B cell (primary cell): ENCODE measurements around the gene ACSL1. TPM values are rescaled to one million over a fixed set of nuclear protein-coding genes. Genes with fewer than 3 reads are reported as not detected.

Experiments used
- ATAC-seq: fragments of 200-7000 bp; cut with Tn5 transposase; one replicate; pipeline ENCODE4 v1.10.0; 2021; ENCODE audit warnings: low read depth, mild to moderate bottlenecking, moderate number of reproducible peaks, moderate library complexity
- CTCF ChIA-PET: fragments of 350-600 bp; sonication (Branson Sonifier 250); formaldehyde crosslinking; loops from one replicate; lab custom pipeline; 2021; ENCODE audit warnings: antibody characterized with exemption, inconsistent platforms; lab: Charles Lee
- POLR2A ChIA-PET: fragments of 350-600 bp; sonication (Branson Sonifier 250); formaldehyde crosslinking; loops from one replicate; lab custom pipeline; 2021; ENCODE audit warnings: antibody characterized with exemption; lab: Charles Lee
- DNase-seq: peaks from one replicate; pipeline ENCODE4 v3.0.0; 2013
- H2AFZ ChIP-seq: 2 replicates; pipeline ENCODE4 v1.6.1; 2012; ENCODE audit warnings: mild to moderate bottlenecking, low read depth, low read length; ENCODE audit not compliant: insufficient read depth, poor library complexity, severe bottlenecking
- H3K27ac ChIP-seq, 2 donors: 1 replicate in 1 of 2; 2 replicates in 1 of 2; pipeline ENCODE4 v1.5.1; 2012 to 2013; ENCODE audit warnings: low read length in 2 of 2, mild to moderate bottlenecking in 2 of 2, moderate library complexity in 1 of 2
- H3K27me3 ChIP-seq, 4 experiments: fragments of 200-600 bp in 1 of 4; sonication (generic) in 1 of 4; replicated peaks in 1 of 4; 1 replicate in 2 of 4; 2 replicates in 2 of 4; pipeline versions ENCODE4 v1.6.1 to v1.7.0; 2013 to 2016; ENCODE audit warnings: low read length in 3 of 4, mild to moderate bottlenecking in 2 of 4, mixed read lengths in 1 of 4, moderate library complexity in 1 of 4; ENCODE audit not compliant: insufficient read depth in 4 of 4, control insufficient read depth in 3 of 4; ENCODE audit errors: control extremely low read depth in 1 of 4
- H3K36me3 ChIP-seq, 2 experiments: replicated peaks in 1 of 2; 1 replicate in 1 of 2; 2 replicates in 1 of 2; pipeline versions ENCODE4 v1.6.1 to v1.7.1; 2013; ENCODE audit warnings: low read length in 1 of 2; ENCODE audit not compliant: insufficient read depth in 2 of 2, control insufficient read depth in 1 of 2; ENCODE audit errors: control extremely low read depth in 1 of 2, extremely low read depth in 1 of 2
- H3K4me1 ChIP-seq, 2 donors: fragments of 200-600 bp in 1 of 2; sonication (generic) in 1 of 2; 1 replicate in 1 of 2; 2 replicates in 1 of 2; pipeline versions ENCODE4 v1.5.1 to v1.6.1; 2013 to 2017; ENCODE audit warnings: low read length in 2 of 2; ENCODE audit not compliant: control insufficient read depth in 2 of 2, insufficient read depth in 2 of 2
- H3K4me2 ChIP-seq: replicated peaks from 2 replicates; pipeline ENCODE3; 2012; ENCODE audit warnings: mild to moderate bottlenecking, low read depth, low read length; ENCODE audit not compliant: poor library complexity, severe bottlenecking
- H3K4me3 ChIP-seq, 5 experiments: fragments of 200-600 bp in 1 of 5; sonication (generic) in 1 of 5; 1 replicate in 3 of 5; 2 replicates in 2 of 5; pipeline versions ENCODE4 v1.5.1 to v1.7.0; 2011 to 2016; ENCODE audit warnings: low read length in 4 of 5, mild to moderate bottlenecking in 4 of 5, low read depth in 2 of 5, control low read depth in 1 of 5, moderate library complexity in 1 of 5; ENCODE audit not compliant: insufficient read depth in 1 of 5; ENCODE audit errors: control extremely low read depth in 1 of 5, extremely low read depth in 1 of 5
- H3K79me2 ChIP-seq: fragments of 200-600 bp; sonication (generic); one replicate; pipeline ENCODE4 v1.6.0; 2016; ENCODE audit warnings: low read length; ENCODE audit not compliant: control insufficient read depth, insufficient read depth
- H3K9ac ChIP-seq: fragments of 200-600 bp; sonication (generic); 2 replicates; pipeline ENCODE4 v1.6.1; 2017; ENCODE audit warnings: mild to moderate bottlenecking, low read length, moderate library complexity
- H3K9me3 ChIP-seq, 3 donors: one replicate each; pipeline versions ENCODE4 v1.6.1 to v1.7.1; 2013; ENCODE audit warnings: low read length in 2 of 3; ENCODE audit not compliant: control insufficient read depth in 2 of 3, insufficient read depth in 1 of 3; ENCODE audit errors: control extremely low read depth in 1 of 3
- H4K20me1 ChIP-seq: 2 replicates; pipeline ENCODE4 v1.6.0; 2012; ENCODE audit warnings: mild to moderate bottlenecking, low read length; ENCODE audit not compliant: insufficient read depth, control insufficient read depth, poor library complexity, severe bottlenecking
- H3K27ac Mint-ChIP-seq: one replicate; pipeline ENCODE4 v1.8.0; 2021; ENCODE audit warnings: mixed read lengths
- H3K27me3 Mint-ChIP-seq: one replicate; pipeline ENCODE4 v1.8.0; 2021; ENCODE audit warnings: mixed read lengths
- H3K4me1 Mint-ChIP-seq: one replicate; pipeline ENCODE4 v1.8.0; 2021; ENCODE audit warnings: mixed read lengths
- H3K4me3 Mint-ChIP-seq: one replicate; pipeline ENCODE4 v1.8.0; 2021; ENCODE audit warnings: mixed read lengths
- H3K9me3 Mint-ChIP-seq: one replicate; pipeline ENCODE4 v1.8.0; 2022; ENCODE audit warnings: mixed read lengths; ENCODE audit not compliant: insufficient read depth
- EZH2 ChIP-seq: IDR thresholded peaks from 2 replicates; pipeline ENCODE4 v1.6.1; 2012; ENCODE audit warnings: borderline replicate concordance, low read depth, mild to moderate bottlenecking, moderate library complexity, low read length; ENCODE audit not compliant: insufficient read depth, poor library complexity, severe bottlenecking
- WGBS: methylation state at CpG from one replicate; pipeline ENCODE4 v1.1.5; 2013; ENCODE audit warnings: missing lambda C conversion rate; ENCODE audit not compliant: insufficient coverage; 5-methylcytosine and 5-hydroxymethylcytosine counted together
- intact Hi-C: fragments of 100-400 bp; cut with micrococcal nuclease; formaldehyde crosslinking; loops from one replicate; pipeline ENCODE4 v1.10.0; 2022
- polyA plus RNA-seq: library from polyadenylated mRNA; depleted of rRNA; stranded (reverse); fragments of >200 nt; gene quantifications from 2 replicates; pipeline ENCODE4 v1.2.3, GENCODE V29; 2012
- total RNA-seq, 2 donors: library from RNA; stranded (reverse); fragments of 120-200 nt in 1 of 2; gene quantifications; 1 replicate in 1 of 2; 2 replicates in 1 of 2; pipeline versions ENCODE4 v1.2.3 to v1.2.4, GENCODE V29; 2013 to 2022
- TF ChIP-seq, protein P1 (sequence below): fragments of 200-600 bp; IDR thresholded peaks from one replicate; pipeline ENCODE4 v1.8.0; 2022; ENCODE audit warnings: antibody characterized with exemption, mild to moderate bottlenecking

ACSL1 gene
- total and polyA plus RNA-seq, 2 donors (not counting 1 experiment from before 2014, with no cell fraction given): 6.6 to 31.8 TPM

DNA sequence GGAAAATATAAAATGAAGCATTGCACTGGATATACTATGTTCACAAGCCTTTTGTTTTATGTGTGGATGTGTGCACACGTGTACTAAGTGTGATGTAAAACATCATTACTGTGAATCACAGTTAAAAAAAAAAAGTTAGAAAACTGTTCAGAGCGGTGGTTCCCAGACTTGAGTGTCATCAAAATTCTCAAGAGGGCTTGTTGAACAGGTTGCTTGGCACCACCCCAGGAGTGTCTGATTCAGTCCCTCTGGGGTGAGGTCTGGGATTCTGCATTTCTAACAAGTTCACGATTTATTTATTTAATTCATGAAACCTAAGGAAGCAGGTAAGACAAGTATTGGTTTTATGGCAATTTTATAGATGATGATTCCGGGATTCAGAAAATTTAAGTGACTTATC is 93.6 kb downstream of the ACSL1 start:
- DNase-seq (no peak), ATAC-seq (no peak)
- peak overlapping the region; percentile 61 for H3K4me3 Mint-ChIP-seq
- H3K9me3 ChIP-seq: no peaks in the 10 kb centered on the region
- H3K36me3 ChIP-seq: no peaks in the 10 kb centered on the region
- no peak overlapping the region for H3K27ac Mint-ChIP-seq
- peaks cover 24% of the 10 kb centered on the region for H3K4me1 Mint-ChIP-seq
- peaks cover 9 to 12% of the 10 kb centered on the region in 2 donors for H3K4me1 ChIP-seq
- CTCF ChIA-PET: interaction anchor here (0.7 to 1.0 kb wide), 2 partner anchors 30 to 468 kb away, joined by 3 to 4 read pairs; no protein-coding TSS in a partner anchor
- no peak overlapping the region for H3K9ac ChIP-seq
- H3K4me2 ChIP-seq: no peak overlapping the region
- no peaks in the 10 kb centered on the region for H3K27me3 ChIP-seq
- H3K27ac ChIP-seq: no peak overlapping the region
- no peaks in the 10 kb centered on the region for H4K20me1 ChIP-seq
- WGBS: 86% methylated on average over 1 of the region's 4 CpGs
- TF ChIP-seq, protein P1, sequence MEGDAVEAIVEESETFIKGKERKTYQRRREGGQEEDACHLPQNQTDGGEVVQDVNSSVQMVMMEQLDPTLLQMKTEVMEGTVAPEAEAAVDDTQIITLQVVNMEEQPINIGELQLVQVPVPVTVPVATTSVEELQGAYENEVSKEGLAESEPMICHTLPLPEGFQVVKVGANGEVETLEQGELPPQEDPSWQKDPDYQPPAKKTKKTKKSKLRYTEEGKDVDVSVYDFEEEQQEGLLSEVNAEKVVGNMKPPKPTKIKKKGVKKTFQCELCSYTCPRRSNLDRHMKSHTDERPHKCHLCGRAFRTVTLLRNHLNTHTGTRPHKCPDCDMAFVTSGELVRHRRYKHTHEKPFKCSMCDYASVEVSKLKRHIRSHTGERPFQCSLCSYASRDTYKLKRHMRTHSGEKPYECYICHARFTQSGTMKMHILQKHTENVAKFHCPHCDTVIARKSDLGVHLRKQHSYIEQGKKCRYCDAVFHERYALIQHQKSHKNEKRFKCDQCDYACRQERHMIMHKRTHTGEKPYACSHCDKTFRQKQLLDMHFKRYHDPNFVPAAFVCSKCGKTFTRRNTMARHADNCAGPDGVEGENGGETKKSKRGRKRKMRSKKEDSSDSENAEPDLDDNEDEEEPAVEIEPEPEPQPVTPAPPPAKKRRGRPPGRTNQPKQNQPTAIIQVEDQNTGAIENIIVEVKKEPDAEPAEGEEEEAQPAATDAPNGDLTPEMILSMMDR: no peak
- TF ChIP-seq EZH2: no peak
- POLR2A ChIA-PET: no interaction called here
- no peak overlapping the region for H3K4me3 ChIP-seq
- intact Hi-C loops: loop anchor here (5.0 to 10.0 kb wide), 5 partner anchors 257 to 1290 kb away; partner anchors contain the start of genes CDKN2AIP, IRF2 and SLC25A4
- no peak overlapping the region for H2AFZ ChIP-seq
- peaks cover 6% of the 10 kb centered on the region for H3K79me2 ChIP-seq
- H3K9me3 Mint-ChIP-seq: no peaks in the 10 kb centered on the region
- no peaks in the 10 kb centered on the region for H3K27me3 Mint-ChIP-seq

DNA sequence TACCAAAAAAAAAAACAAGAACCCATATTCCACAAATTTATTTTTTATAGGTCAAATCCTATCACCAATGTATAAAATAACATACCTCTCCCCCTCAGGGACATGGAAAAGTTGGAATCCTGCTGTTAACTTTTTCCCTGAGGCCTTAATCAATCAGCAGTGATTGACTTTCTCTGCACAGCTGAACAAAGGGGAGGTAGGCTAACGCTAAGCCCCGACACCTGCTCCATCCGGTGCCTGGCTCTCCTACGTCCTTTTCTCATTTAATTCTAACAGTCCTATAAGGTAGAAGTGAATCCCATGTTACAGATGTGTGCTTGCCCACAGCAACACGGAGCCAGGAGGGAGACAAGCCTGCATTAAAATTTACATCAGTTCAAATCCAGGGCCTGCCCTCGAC is 94.7 kb downstream of the ACSL1 start:
- Mint-ChIP-seq H3K27ac (no peak overlapping the region), H3K4me1 (peaks cover 32% of the 10 kb centered on the region), H3K4me3 (no peak overlapping the region), H3K27me3 (no peaks in the 10 kb centered on the region), H3K9me3 (no peaks in the 10 kb centered on the region)
- POLR2A ChIA-PET: no interaction called here
- intact Hi-C loops: loop anchor here (5.0 to 10.0 kb wide), 5 partner anchors 256 to 1289 kb away; partner anchors contain the start of genes CDKN2AIP, IRF2 and SLC25A4
- Histone ChIP-seq H3K9ac (no peak overlapping the region), H3K4me1 (peaks cover 12 to 19% of the 10 kb centered on the region in 2 donors), H3K27ac (no peak overlapping the region), H3K79me2 (peaks cover 6% of the 10 kb centered on the region), H3K27me3 (no peaks in the 10 kb centered on the region), H4K20me1 (no peaks in the 10 kb centered on the region), H3K4me2 (no peak overlapping the region), H3K9me3 (no peaks in the 10 kb centered on the region), H2AFZ (no peak overlapping the region), H3K4me3 (no peak overlapping the region), H3K36me3 (no peaks in the 10 kb centered on the region)
- WGBS: no CpG with 5 or more reads among the region's 6 CpGs
- DNase-seq (no peak), ATAC-seq (no peak)
- no peak for TF ChIP-seq EZH2
- TF ChIP-seq, protein P1: no peak
- CTCF ChIA-PET: interaction anchor here (0.6 to 1.2 kb wide), 2 partner anchors 11 to 85 kb away, joined by 3 to 4 read pairs; no protein-coding TSS in a partner anchor
